TTC549 (cell line): Measurements from ENCODE around the gene MYPOP.

ENCODE experiments used
- FAIRE-seq: peaks from 2 replicates; lab custom pipeline; 2012; peaks lifted over from hg19 to GRCh38; lab: Jason Lieb, UNC

Gene MYPOP

GRCh38 chr19:45863335-45863839, 39.0 kb downstream of the MYPOP start:
- FAIRE-seq, result no peak

DNA sequence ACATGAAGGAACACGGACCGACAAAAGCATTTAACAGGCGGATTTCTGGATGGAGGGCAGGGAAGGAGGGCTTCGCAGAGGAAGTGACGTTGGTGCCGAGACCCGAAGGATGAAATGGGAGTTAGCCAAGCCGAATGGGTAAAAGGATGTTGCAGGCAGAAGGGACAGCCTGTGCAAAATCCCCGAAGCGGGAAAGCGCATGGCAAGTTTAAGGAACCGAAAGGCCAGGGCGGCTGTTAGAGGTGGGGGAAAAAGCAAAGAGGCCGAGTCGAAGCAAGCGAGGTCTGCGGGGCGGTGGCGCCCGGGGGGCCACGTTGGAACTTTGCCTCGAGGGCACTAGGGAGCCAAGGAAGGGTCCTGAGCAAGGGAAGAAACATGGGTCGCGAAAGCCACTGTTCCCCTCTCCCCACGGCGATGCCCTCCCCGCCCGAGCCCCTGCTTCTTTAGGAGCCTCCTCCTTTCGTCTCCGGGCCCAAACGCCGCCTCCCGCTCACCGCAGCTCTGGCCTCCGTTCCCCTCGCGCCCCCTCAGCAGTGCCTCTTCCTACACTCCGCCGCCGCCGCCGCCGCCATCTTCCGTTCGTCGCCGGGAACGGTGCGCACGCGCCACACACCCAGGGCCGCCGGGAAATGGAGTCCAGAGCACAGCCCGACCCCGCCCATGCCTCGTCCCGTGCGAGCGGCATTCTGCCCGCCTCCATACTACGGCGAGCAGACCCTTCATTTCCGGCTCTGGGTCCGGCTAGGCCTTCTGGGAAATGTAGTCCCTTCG, 39.7 kb downstream of the MYPOP start, which contains the start of gene SYMPK:
Gene SYMPK (minus strand): TSS at position 584 of the 771 bp plus-strand sequence. CDS start 8,652 bp downstream, outside the sequence.
- FAIRE-seq, result peak; percentile 88

DNA sequence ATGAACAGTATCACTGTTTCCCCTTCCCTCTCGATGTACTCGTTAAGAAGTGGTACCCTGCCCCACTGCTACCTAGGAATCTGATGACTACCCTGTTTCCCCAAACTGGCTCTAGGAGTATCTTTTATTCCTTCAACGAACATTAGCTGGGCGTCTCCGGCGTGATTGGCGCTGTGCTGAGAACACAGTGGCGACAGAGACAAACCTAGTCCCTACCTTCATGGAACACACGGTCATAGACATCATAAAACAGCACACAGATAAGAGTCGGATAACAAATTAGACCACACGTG, 40.2 kb downstream of the MYPOP start:
- no peak for FAIRE-seq

GRCh38 chr19:45860359-45861259, 41.8 kb downstream of the MYPOP start:
- no peak for FAIRE-seq

DNA sequence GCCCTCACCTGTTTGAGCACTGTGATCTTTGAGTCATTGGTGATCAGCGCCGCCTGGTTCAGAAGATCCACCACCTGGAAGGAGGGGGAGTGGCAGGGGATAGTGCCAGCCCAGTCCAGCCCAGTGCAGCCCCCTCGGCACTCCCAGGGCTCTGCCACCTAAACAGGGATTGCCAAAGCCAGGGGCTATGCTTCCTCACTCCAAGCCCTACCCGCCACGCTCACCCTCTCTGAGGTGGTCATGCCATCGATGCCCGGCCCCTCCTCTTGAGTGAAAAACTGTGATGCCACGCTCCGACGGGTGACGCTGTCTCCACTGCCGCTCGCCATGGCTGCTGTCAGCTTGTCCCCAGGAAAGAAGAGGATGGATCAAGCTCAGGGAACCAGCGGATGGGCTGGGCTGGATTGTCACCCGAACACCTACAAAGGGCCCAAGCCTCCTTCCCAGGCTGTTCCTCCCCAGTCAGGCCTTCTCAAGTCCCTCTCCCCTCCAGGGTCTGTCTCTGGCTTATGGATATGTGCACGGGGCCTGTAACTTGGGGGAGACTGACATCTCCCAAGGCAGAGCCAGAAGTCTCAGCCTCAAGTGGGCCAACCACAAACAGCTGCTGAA, 48.1 kb downstream of the MYPOP start:
- FAIRE-seq, result no peak

DNA sequence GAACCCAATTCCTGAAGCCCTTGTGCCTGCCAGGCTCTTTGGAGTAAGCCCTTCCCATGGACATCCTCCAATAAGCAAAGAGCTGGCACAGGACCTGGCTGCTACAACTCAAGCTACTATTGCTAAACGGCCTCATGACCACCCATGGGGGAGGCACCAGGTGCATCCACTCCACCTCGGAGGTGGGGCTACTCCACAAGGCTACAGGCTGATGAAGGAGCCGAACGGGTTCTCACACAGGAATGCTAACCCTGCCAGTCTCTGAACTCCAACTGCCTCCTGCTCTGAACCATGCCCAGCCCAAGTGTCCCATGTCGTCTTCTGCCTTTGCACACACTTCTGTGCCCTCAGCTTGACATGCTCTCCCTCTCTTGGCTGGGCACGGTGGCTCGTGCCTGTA, 49.4 kb downstream of the MYPOP start:
- FAIRE-seq, result no peak

GRCh38 chr19:45852145-45852750, 50.2 kb downstream of the MYPOP start:
- FAIRE-seq, result no peak

DNA sequence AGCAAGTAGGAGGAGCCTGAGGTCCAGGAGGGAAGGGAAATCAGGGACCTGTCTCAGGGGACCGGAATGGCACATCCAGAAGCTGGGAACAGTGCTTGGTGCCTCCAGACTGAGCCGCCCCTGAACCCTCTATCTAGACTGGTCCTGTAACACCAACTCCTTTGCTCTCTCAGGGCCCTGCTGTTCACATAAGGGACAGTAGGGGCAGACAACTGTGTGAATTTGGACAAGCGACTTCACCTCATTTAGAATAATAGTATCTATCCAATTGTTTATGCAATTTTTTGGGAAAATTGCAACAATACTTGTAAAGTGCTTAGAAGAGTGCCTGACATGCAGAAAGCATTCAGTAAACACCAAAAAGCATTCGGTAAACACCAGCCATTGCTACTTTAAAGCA, 53.5 kb downstream of the MYPOP start:
- no peak for FAIRE-seq

GRCh38 chr19:45847663-45848062, 54.8 kb downstream of the MYPOP start:
- FAIRE-seq, result no peak

GRCh38 chr19:45842198-45842597, 60.2 kb downstream of the MYPOP start:
- no peak for FAIRE-seq
